Hematopoietic multipotent progenitor cell treated with erythropoietin and hydrocortisone succinate and interleukin-3 and kit ligand, for 15 days (in vitro differentiated cells): ENCODE data around the gene NBPF26.
"Not testable (repeated sequence)": the region's sequence is repeated elsewhere in the genome, so short reads cannot be mapped to it uniquely, and the experiment has no call there.

Experiments
- DNase-seq: peaks from one replicate; pipeline ENCODE4 v3.0.0-alpha.2; 2015; ENCODE audit warnings: low spot score

Gene NBPF26

DNA sequence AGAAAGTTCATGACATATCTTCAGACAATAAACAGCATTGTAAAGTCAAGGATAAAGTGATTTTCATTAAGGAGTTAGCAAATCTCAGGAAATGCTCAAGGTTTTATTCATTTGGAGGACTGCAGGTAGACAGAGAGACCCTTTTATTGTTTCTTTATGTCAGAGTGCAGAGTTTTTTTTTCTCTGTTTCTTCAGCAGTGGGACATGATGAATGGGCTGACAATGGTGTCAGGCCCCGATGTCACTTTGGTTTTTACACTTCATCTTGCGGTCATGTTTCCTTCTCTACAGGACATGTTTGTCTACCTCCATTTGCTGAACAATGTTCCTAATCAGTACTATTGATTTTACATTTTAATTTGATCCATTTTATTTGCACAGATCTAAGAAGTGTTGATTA, 134.4 kb downstream of the NBPF26 start:
- not testable (repeated sequence) for DNase-seq

DNA sequence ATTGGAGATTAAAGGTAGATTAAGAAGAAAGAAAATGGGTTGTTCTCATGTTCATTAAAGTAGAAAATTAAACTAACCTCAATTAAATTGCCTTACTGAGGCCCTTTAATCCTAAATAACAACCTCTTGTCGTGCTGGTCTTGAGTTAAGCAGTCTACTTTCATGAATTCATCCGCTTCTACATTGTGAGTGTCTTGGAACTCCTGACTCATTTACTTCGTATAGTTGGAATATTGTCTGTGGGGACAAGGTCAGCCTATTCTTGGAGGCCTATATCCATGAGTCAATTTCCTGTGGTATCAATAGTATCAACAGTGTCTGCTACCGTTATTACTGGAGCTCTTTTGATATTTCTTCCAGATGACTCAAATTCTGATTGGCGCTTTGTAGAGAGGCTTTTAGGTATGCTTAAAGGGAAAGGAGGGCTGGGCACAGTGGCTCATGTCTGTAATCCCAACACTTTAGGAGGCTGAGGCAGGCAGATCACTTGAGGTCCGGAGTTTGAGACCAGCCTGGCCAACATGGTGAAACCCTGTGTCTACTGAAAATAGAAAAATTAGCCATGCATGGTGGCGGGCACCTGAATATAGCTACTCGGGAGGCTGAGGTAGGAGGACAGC, 136.0 kb downstream of the NBPF26 start:
- DNase-seq = not testable (repeated sequence)

DNA sequence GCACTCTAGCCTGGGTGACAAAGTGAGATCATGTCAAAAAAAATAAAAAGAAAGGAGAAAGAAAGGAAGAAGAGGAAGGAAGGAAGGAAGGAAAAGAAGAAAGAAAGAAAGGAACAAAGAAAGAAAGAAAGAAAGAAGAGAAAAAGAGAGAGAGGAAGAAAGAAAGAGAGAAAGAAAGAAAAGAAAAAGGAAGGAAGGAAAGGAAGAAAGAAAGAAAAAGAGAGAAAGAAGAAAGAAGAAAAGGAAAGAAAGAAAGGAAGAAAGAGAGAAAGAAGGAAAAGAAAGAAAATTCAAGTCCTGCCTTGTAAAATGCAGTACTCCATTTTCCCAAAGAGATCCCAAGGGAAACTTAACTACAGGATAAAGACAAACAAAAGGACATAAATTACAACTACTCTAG, 154.5 kb downstream of the NBPF26 start:
- not testable (repeated sequence) for DNase-seq

DNA sequence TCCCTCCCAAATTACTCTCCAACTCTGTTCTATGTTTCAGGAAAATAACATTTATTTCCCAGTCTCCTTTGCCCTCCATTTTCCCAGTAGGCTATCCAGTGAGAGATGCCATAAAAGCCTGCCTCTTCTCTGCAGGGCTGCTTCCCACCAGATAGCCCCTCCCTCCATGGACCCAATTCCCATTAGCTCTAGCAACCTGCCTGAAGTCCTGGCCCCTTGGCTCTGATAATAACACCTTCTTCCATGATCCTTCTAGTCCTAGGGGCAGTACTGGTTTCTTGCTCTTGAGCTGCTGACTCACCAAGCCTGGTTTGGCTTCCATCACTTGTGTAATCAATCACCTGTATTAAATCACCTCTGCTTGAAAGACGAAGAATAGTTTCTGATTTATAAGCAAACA, 156.3 kb downstream of the NBPF26 start:
- DNase-seq = not testable (repeated sequence)

DNA sequence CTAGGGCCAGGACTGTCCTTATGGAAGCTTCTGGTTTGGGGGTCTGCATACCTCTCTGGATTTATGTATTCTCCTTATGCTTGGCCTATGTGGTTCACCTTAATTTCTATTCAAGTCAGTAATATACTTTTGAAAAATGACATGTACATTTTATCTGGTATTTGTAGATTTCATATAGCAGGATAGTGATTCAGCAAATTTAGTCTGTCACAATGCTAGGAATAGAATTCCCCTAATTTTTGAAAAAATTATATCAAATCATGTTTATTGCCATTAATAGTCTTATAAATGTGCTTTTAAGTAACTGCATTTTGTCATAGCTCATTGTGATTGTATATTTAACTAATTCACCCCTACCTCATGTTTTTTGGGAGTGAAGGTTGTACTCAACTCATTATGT, 158.2 kb downstream of the NBPF26 start:
- not testable (repeated sequence) for DNase-seq
